ENCODE measurements around the gene TMEM203. TPM values are rescaled to one million over a fixed set of nuclear protein-coding genes. Genes with fewer than 3 reads are reported as not detected.

TMEM203 gene
- total RNA-seq, 1 donor from 2014 or later = 24.3 TPM

GRCh38 chr9:137233143-137233980 is 27.9 kb upstream of the TMEM203 start:
- peaks cover 0 to 10% of the 10 kb centered on the region in 2 donors for H3K4me1 ChIP-seq
- no peaks in the 10 kb centered on the region for H3K9me3 ChIP-seq
- H3K36me3 ChIP-seq = no peaks in the 10 kb centered on the region
- H3K27me3 ChIP-seq = no peaks in the 10 kb centered on the region
- no peak for TF ChIP-seq CTCF (IDR thresholded peaks at IDR 0.05)
- H3K27ac ChIP-seq = no peak overlapping the region
- DNase-seq (ENCODE audit: low spot score in 2 of 2) = no peak
- no peak overlapping the region for H3K4me3 ChIP-seq
- intact Hi-C loops (cut with DNase I) = no loop called here

GRCh38 chr9:137232510-137232909 is 27.1 kb upstream of the TMEM203 start:
- no peaks in the 10 kb centered on the region for H3K36me3 ChIP-seq
- no peak for TF ChIP-seq CTCF (IDR thresholded peaks at IDR 0.05)
- no peak overlapping the region for H3K4me3 ChIP-seq
- H3K27ac ChIP-seq = no peak overlapping the region
- peaks cover 0 to 10% of the 10 kb centered on the region in 2 donors for H3K4me1 ChIP-seq
- no peaks in the 10 kb centered on the region for H3K9me3 ChIP-seq
- no peaks in the 10 kb centered on the region for H3K27me3 ChIP-seq
- no peak for DNase-seq (ENCODE audit: low spot score in 2 of 2)
- intact Hi-C loops (cut with DNase I) = no loop called here

GRCh38 chr9:137232101-137232500 is 26.7 kb upstream of the TMEM203 start:
- Histone ChIP-seq H3K4me3 (no peak overlapping the region), H3K27me3 (no peaks in the 10 kb centered on the region), H3K27ac (no peak overlapping the region), H3K9me3 (no peaks in the 10 kb centered on the region), H3K4me1 (peaks cover 0 to 10% of the 10 kb centered on the region in 2 donors), H3K36me3 (no peaks in the 10 kb centered on the region)
- intact Hi-C loops (cut with DNase I) = no loop called here
- TF ChIP-seq CTCF (IDR thresholded peaks at IDR 0.05) = no peak
- no peak for DNase-seq (ENCODE audit: low spot score in 2 of 2)

- Histone ChIP-seq H3K9me3 (no peaks in the 10 kb centered on the region), H3K27ac (no peak overlapping the region), H3K36me3 (no peaks in the 10 kb centered on the region), H3K27me3 (no peaks in the 10 kb centered on the region), H3K4me3 (no peak overlapping the region), H3K4me1 (peaks cover 0 to 6% of the 10 kb centered on the region in 2 donors)
- DNase-seq (ENCODE audit: low spot score in 2 of 2) = no peak
- intact Hi-C loops (cut with DNase I) = no loop called here
- no peak for TF ChIP-seq CTCF (IDR thresholded peaks at IDR 0.05)
Measured at GRCh38 chr9:137231372-137232039, 26.1 kb upstream of the TMEM203 start.

- H3K27ac ChIP-seq = no peak within 1 kb of the TSS
- TF ChIP-seq CTCF (IDR thresholded peaks at IDR 0.05) = no peak
- intact Hi-C loops (cut with DNase I) = no loop called here
- DNase-seq (ENCODE audit: low spot score in 2 of 2) = no peak
- peaks cover 0 to 1% of the 10 kb centered on the region in 2 donors for H3K4me1 ChIP-seq
- H3K36me3 ChIP-seq = no peaks in the 10 kb centered on the region
- H3K4me3 ChIP-seq = no peak within 1 kb of the TSS
- H3K27me3 ChIP-seq = no peaks in the 10 kb centered on the region
- H3K9me3 ChIP-seq = no peaks in the 10 kb centered on the region
Measured at GRCh38 chr9:137230705-137231371, 25.4 kb upstream of the TMEM203 start, which contains the start of gene SLC34A3. Gene SLC34A3 (plus strand): TSS chr9:137230901. CDS start chr9:137231703, 802 bp downstream.

Measured in ascending aorta (tissue), 2 donors.